SJSA1 (cell line): Measurements from ENCODE around the gene SLC25A23. TPM values are rescaled to one million over a fixed set of nuclear protein-coding genes. Genes with fewer than 3 reads are reported as not detected.
A peak's percentile ranks its signal among the peaks of the same experiment; 100 is the strongest.

Experiments
- DNase-seq, 2 experiments: peaks; one replicate each; pipeline ENCODE4 v3.0.0-alpha.2; 2015 to 2020; ENCODE audit warnings: low spot score in 2 of 2, low read depth in 1 of 2
- H3K27ac ChIP-seq: fragments of 250-450 bp; sonication (Bioruptor Pico); 2 replicates; pipeline ENCODE4 v1.5.1; 2020; ENCODE audit warnings: mild to moderate bottlenecking, moderate library complexity
- H3K27me3 ChIP-seq: fragments of 250-450 bp; sonication (Bioruptor Pico); replicated peaks from 2 replicates; pipeline ENCODE4 v1.5.1; 2020; ENCODE audit warnings: mild to moderate bottlenecking, moderate library complexity
- H3K36me3 ChIP-seq: fragments of 250-450 bp; sonication (Bioruptor Pico); 2 replicates; pipeline ENCODE4 v1.5.1; 2020; ENCODE audit warnings: mild to moderate bottlenecking
- H3K4me1 ChIP-seq: fragments of 250-450 bp; sonication (Bioruptor Pico); replicated peaks from 2 replicates; pipeline ENCODE4 v1.6.1; 2021; ENCODE audit warnings: mild to moderate bottlenecking
- H3K4me3 ChIP-seq: fragments of 250-450 bp; sonication (Bioruptor Pico); 2 replicates; pipeline ENCODE4 v1.5.1; 2020; ENCODE audit warnings: mild to moderate bottlenecking
- H3K9me3 ChIP-seq: fragments of 250-450 bp; sonication (Bioruptor Pico); replicated peaks from 2 replicates; pipeline ENCODE4 v1.5.1; 2020; ENCODE audit warnings: mild to moderate bottlenecking
- total RNA-seq: library from RNA; depleted of rRNA; stranded (reverse); fragments of >200 nt; shearing (Covaris generic); gene quantifications from 2 replicates; pipeline ENCODE4 v1.2.3, GENCODE V29; 2014

SLC25A23 gene
- total RNA-seq, 1 experiment from 2014 or later, result 5.0 TPM

DNA sequence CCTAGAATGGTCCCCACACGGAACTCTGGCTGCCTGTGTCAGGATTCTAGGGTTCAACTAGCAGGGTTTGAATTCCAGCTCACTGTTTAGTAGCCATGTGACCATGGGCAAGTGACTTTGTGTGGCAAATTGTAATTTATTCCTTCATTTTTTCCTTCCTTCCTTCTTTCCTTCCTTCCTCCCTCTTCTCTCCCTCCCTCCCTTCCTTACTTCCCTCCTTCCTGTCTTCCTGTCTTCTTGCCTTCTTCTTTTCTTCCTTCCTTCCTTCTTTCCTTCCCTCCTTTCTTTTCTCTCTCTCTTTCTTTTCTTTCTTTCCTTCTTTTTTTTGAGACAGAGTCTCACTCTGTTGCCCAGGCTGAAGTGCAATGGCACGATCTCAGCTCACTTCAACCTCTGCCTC is 30.5 kb upstream of the SLC25A23 start:
- H3K27me3 ChIP-seq, result no peaks in the 10 kb centered on the region
- H3K27ac ChIP-seq, result no peak overlapping the region
- no peak overlapping the region for H3K4me3 ChIP-seq
- H3K36me3 ChIP-seq, result no peaks in the 10 kb centered on the region
- DNase-seq, result no peak
- no peaks in the 10 kb centered on the region for H3K4me1 ChIP-seq
- H3K9me3 ChIP-seq, result no peaks in the 10 kb centered on the region; the same call in 1 of the 2 replicates

DNA sequence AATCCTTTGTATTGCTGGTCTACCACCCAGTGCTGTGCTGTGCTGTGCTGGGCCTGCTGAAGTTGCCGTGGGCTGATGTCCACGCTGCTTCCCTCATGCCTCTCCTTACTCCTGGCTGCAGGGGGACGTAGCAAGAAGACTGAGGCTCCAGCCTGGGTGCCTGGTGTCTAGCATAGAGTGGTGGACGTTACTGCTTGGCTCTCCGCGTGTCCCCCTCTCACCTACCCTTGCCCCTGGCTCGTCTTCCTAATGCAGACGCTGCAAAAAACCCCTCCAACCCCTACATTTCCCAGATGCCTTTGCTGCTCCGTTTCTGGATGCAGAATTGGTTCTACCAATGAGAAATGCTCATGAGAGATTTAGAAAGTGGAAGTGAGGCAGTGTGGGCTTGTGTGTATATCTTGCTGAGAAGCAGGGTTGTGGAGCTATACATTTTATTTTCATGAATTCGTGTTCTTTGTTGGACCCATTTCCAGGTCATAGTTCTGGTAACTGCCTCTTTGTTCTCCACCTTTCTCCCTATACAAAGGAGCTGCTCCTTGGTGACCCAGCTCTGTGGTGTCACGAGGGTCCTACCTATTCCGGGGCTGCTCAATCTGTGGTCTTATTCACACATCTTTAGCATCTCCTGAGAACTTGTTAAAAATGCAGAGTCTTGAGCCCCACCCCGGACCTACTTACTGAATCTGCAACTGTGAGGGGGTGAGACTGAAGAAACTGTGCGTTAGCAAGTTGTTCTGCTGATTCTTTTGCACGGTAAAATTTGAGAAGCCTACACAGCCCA is 29.9 kb upstream of the SLC25A23 start:
- Histone ChIP-seq H3K9me3 (no peaks in the 10 kb centered on the region; the same call in 1 of the 2 replicates), H3K4me1 (no peaks in the 10 kb centered on the region), H3K27ac (no peak overlapping the region), H3K4me3 (no peak overlapping the region), H3K36me3 (no peaks in the 10 kb centered on the region), H3K27me3 (no peaks in the 10 kb centered on the region)
- no peak for DNase-seq

DNA sequence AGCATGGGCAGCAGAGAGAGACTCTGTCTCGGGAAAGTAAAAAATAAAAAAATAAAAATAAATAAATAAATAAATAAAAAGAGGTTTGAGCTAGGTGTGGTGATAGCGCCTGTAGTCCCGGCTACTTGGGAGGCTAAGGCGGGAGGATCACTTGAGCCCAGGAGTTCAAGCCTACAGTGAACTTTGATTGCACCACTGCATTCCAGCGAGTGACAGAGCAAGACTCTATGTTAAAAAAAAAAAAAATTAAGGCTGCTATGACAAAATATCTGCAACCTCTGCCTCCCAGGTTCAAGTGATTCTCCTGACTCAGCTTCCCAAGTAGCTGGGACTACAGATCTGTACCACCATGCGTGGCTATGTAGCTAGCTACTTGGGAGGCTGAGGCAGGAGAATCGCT is 25.2 kb upstream of the SLC25A23 start:
- no peaks in the 10 kb centered on the region for H3K4me1 ChIP-seq
- no peak for DNase-seq
- no peak overlapping the region for H3K27ac ChIP-seq
- H3K9me3 ChIP-seq, result no peaks in the 10 kb centered on the region
- peaks cover 18% of the 10 kb centered on the region for H3K27me3 ChIP-seq
- H3K4me3 ChIP-seq, result no peak overlapping the region
- H3K36me3 ChIP-seq, result no peaks in the 10 kb centered on the region

DNA sequence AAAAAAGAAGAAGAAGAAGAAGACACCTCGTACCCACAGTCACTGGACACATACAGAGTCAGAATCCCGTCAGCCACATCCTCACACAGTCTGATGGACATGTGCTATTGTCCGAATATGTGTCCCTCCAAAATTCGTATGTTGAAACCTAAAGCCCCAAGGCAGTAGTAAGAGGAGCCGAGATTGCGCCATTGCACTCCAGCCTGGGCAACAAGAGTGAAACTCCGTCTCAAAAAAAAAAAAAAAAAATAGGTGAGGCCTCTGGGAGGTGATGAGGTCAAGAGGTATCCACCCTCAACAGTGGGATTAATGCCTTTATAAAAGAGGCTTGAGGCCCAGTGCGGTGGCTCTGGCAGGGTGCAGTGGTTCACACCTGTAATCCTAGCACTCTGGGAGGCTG is 24.6 kb upstream of the SLC25A23 start:
- H3K27ac ChIP-seq, result no peak overlapping the region
- no peaks in the 10 kb centered on the region for H3K9me3 ChIP-seq
- H3K36me3 ChIP-seq, result no peaks in the 10 kb centered on the region
- H3K27me3 ChIP-seq, result peaks cover 20% of the 10 kb centered on the region
- H3K4me1 ChIP-seq, result no peaks in the 10 kb centered on the region
- no peak overlapping the region for H3K4me3 ChIP-seq
- no peak for DNase-seq

DNA sequence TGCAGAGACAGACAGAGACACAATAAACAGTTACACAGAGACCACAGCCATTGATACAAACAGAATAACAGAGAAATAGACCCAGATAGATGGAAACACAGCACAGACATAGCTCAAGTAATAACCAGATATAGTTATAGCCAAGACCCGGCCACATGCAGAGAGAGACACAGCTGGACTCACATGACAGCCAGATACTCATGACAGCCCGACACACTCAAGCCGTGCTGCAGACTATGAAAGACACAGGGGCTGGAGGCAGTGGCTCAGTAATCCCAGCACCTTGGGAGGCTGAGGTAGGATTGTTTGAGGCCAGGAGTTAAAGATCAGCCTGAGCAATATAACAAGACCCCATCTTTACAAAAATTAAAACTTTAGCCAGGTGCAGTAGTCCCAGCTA is 23.6 kb upstream of the SLC25A23 start:
- Histone ChIP-seq H3K9me3 (no peaks in the 10 kb centered on the region), H3K4me3 (no peak overlapping the region), H3K36me3 (no peaks in the 10 kb centered on the region), H3K4me1 (no peaks in the 10 kb centered on the region), H3K27me3 (peaks cover 25% of the 10 kb centered on the region), H3K27ac (no peak overlapping the region)
- no peak for DNase-seq

DNA sequence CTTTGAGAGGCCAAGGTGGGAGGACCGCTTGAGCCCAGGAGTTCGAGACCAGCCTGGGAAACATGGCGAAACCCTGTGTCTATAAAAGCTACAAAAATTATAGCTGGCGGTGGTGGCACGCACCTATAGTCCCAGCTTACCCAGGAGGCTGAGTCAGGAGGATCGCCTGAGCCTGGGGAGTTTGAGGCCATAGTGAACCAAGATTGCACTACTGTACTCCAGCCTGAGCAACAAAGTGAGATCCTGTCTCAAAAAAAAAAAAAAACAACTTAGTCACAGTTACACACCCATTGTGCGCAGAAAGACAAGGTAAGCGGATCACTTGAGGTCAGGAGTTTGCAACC is 22.7 kb upstream of the SLC25A23 start:
- H3K9me3 ChIP-seq, result no peaks in the 10 kb centered on the region
- no peaks in the 10 kb centered on the region for H3K36me3 ChIP-seq
- H3K27me3 ChIP-seq, result peaks cover 25% of the 10 kb centered on the region
- H3K4me3 ChIP-seq, result no peak overlapping the region
- H3K27ac ChIP-seq, result no peak overlapping the region
- no peaks in the 10 kb centered on the region for H3K4me1 ChIP-seq
- no peak for DNase-seq

DNA sequence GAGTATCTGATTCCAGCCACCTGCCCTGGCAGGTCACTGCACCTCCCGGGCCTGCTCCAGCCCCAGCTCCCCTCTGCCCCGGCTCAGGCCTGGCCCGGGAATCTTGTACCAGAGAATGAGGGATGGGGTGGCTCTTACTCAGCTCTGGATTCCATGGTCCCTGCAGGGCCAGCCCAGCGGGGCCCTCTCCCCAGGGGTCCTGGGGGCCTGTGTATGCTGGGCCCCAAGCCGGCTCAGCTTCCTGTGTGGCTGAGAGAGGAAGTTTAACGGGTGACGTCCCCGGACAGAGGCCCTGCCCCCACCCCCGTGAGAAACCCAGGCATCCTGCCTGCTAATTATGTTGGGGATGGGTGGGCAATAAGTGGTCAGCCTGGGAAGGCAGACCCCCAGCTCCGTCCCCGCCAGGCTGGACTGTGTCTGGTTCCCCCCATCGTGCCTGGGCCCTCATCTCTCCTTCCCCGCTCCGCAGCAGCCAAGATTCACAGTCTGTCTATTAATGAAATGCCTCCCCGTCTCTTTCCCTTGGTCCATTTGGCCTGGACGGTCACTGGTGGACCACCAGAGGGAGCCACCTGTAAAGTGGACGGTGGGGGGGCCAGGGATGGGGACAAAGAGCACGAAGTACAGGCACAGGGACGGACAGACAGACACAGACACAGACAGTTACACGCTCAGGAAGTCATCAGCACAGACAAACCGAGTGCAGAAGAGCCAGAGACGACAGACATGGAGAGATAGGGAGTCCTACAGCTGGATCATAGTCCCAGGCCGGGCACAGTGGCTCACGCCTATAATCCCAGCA is 22.1 kb upstream of the SLC25A23 start, which contains the start of gene DENND1C:
Gene DENND1C (minus strand): TSS at position 247 of the 802 bp plus-strand sequence. CDS start 92 bp downstream, at position 155.
- Histone ChIP-seq H3K9me3 (no peaks in the 10 kb centered on the region), H3K4me1 (no peaks in the 10 kb centered on the region), H3K27ac (no peak within 1 kb of the TSS), H3K27me3 (peaks cover 27% of the 10 kb centered on the region), H3K4me3 (no peak within 1 kb of the TSS), H3K36me3 (no peaks in the 10 kb centered on the region)
- DNase-seq, result peak; percentile 26 to 55

DNA sequence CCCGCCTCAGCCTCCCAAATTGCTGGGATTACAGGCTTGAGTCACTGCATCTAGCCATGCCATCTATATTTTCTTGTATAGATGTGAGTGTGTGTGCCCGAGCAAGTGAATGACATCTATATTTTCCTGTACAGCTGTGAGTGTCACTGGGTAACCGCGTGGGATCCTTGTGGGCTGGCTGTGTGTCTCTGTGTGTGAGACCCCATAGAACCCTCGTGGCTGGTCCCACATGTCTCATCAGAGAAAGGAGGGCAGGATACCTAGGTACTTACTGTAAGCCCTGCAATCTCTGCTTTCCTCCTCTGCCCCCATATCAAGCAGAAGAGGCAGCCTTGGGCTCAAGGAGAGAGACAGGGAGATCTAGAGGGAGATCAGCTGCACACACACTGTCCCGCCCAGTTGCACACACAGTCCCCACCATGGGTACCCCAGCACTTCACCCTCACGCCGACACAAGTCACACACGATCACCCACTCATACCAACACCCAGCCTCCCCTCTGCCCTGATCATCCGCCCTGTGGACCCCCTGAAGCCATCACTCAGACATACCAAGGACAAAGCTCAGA is 21.3 kb upstream of the SLC25A23 start:
- no peaks in the 10 kb centered on the region for H3K9me3 ChIP-seq
- DNase-seq, result no peak
- peaks cover 33% of the 10 kb centered on the region for H3K27me3 ChIP-seq
- no peaks in the 10 kb centered on the region for H3K36me3 ChIP-seq
- H3K4me1 ChIP-seq, result no peaks in the 10 kb centered on the region
- no peak overlapping the region for H3K4me3 ChIP-seq
- no peak overlapping the region for H3K27ac ChIP-seq

DNA sequence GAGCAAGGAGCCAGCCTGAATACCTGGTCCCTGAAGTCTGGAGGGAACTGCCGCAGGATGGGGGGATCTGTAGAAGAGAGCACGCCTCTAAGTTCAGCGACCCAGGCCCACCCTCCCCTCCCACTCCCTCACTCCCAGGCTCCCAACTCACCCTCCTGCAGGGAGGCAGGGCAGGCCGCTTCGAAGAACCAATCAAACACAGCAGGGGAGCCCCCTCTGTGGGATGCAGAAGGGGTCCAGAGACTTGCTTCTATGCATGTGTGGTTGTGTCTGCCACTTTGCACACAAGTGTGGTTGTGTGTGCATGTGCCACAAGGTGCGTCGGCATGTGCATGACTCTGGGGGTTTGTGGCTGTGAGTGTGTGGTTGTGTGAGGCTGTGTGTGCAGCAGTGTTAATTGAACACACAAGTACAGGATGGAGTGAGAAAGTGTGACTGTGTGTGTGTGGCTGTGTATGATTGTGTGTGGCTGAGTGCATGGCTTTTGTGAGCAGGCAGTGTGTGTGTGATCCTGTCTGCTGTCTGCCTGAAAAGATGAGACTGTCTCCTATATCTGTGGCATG is 20.3 kb upstream of the SLC25A23 start:
- Histone ChIP-seq H3K36me3 (no peaks in the 10 kb centered on the region), H3K27ac (no peak overlapping the region), H3K27me3 (peaks cover 42% of the 10 kb centered on the region), H3K4me3 (no peak overlapping the region), H3K9me3 (no peaks in the 10 kb centered on the region), H3K4me1 (no peaks in the 10 kb centered on the region)
- DNase-seq, result no peak

DNA sequence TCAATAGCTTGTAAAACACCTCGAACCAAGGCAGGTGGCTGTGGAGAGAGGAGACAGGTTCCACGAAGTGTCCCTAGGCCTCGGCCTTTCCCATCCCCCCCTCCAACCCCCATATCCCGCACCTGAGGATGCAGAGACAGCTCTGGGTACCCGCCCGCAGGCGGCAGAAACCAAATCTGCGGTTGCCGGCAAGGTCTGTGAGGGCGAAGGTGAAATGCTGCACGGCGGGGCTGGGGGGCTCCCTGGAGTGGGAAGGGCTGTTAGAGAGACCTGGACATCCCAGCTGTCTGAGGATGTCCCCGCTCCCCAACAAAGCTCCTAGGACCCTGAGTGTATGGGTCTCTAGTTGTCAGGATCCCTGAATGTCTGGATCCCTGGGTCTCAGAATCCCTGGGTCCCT is 19.2 kb upstream of the SLC25A23 start:
- Histone ChIP-seq H3K4me3 (no peak overlapping the region), H3K4me1 (no peaks in the 10 kb centered on the region), H3K27ac (no peak overlapping the region), H3K36me3 (no peaks in the 10 kb centered on the region), H3K27me3 (peaks cover 48% of the 10 kb centered on the region), H3K9me3 (no peaks in the 10 kb centered on the region)
- DNase-seq, result no peak

DNA sequence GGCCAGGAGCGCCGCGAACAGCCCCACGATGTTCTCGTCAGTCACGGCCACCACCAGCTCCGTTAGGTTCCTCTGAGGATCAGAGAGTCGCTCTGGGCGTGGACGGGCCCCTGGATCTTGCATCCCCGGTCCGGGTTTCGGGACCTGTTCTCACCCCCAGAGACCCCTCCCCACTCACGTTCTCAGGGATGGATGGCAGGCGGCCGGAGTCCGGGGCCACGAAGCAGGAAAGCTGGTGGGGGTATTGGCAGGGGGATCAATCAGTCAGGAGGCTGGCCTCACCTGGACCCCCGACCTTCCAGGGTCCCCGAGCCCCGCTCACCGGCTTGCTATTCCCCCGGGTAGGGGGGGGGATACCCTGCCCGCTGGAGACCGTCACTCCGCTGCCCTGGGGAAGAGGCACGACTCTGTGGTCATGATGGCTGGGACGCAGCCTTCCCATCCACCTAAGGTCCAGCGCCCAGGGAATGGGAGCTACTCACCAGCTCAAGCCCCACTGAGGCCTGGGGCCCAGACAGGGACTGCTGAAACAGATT is 17.4 kb upstream of the SLC25A23 start:
- Histone ChIP-seq H3K4me1 (no peaks in the 10 kb centered on the region), H3K4me3 (no peak overlapping the region), H3K36me3 (no peaks in the 10 kb centered on the region), H3K27ac (no peak overlapping the region), H3K27me3 (peaks cover 38% of the 10 kb centered on the region), H3K9me3 (no peaks in the 10 kb centered on the region)
- DNase-seq, result no peak

DNA sequence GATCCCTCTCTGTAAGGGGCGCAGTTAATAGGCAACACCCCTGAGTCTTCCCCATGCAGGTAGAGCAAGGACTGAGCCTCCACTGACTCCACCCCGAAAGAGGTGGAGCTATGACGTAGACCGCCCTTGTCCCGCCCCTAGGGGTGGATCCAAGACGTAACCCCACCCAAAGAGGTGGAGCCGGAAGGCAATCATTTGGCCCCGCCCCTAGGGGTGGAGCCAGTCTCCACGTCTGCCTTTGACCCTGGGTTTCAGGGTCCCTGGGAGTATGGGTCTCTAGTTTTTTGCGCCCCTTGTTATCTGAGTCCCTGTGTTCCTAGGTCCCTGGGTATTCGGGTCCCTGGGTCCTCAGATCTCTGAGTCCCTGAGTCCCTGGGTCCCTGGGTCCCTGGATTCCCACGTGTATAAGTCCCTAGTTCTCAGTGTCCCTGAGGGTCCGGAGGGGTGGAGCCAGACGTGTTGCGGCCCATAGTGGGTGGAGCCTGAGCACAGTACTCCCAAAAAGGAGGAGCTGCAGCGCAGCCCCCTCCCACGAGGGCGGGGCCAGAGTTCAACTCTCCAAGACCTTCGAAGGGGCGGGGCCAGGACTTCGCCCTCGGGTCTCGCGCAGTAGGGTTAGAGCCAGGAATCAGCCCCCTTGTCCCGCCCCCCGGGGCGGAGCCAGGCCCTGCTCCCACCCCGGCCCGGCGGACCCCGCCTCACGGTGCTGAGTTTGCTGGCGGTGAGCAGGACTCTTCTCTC is 16.7 kb upstream of the SLC25A23 start:
- DNase-seq, result peak; percentile 15 to 52
- H3K36me3 ChIP-seq, result no peaks in the 10 kb centered on the region
- H3K4me1 ChIP-seq, result no peaks in the 10 kb centered on the region
- no peak overlapping the region for H3K4me3 ChIP-seq
- peaks cover 35% of the 10 kb centered on the region for H3K27me3 ChIP-seq
- H3K27ac ChIP-seq, result no peak overlapping the region
- no peaks in the 10 kb centered on the region for H3K9me3 ChIP-seq
